Measurements from ENCODE around the gene NKIRAS1.

The NKIRAS1 gene

DNA sequence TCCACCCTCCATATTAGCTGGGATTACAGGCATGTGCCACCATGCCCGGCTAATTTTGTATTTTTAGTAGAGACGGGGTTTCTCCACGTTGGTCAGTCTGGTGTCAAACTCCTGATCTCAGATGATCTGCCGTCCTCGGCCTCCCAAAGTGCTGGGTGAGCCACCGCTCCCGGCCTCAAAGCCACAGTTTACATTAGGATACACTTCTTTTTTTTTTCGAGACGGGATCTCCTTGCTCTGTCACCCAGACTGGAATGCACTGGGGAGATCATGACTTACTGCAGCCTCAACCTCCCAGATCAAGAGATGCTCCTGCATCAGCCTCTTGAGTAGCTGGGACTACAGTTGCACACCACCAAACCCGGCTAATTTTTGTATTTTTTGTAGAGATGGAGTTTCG is 25.8 kb upstream of the NKIRAS1 start:
- Histone ChIP-seq H3K27ac (no peak overlapping the region), H3K4me3 (no peak overlapping the region)

DNA sequence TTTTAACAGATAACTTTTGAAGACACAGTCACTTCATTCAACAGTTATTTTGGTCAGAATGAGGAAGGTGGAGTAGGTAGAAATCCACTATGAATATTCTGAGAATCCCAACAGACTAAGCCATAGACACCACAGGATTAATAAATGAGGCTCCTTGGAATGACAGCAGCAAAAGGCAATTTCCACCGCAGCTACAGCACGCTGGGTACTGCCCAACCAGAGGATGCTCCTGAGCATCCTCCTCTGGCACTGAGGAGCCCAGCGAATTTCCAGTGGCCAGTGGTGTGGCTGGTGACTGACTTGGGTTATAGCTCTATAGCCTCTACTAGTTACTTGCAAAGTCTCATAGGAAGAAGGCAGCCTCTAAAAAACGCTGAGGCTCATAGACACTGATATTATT is 24.6 kb upstream of the NKIRAS1 start:
- Histone ChIP-seq H3K4me3 (no peak overlapping the region), H3K27ac (no peak overlapping the region)

DNA sequence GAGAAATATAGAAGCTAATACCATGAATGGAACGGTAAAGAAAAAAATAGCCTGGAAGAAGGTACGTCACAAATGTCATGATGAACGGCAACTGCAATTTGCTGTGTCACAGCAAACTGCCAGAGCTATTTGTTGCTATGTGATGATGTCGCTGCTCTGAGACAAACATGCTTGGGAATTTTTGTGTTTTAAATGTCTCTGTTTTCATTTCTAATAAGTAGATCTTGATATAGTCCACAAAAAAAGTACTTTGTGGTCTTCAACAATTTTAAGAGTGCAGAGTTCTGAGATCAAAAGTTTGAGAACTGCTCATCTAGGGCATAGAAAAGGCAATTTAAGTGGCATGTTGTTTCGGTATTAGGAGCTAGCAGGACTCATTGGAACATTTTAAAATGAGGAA is 24.0 kb upstream of the NKIRAS1 start:
- Histone ChIP-seq H3K27ac (no peak overlapping the region), H3K4me3 (no peak overlapping the region)

DNA sequence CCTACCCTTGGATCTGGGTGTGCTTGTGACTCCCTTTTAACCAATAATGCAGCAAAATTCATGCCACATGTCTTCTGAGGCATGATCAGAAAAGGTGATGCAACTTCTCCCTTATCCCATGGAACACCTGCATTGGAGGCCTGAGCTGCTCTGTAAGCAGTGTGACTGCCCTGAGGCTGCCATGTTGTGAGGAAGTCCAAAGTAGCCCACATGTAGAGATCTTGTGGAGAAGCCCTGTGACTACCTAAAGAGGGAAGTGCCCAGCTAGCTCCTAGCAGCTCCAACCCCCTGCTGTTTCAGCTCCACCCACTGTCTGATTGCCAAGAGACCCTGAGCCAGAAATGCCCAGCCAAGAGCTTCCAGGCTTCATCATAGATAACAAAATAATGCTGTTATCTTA is 21.9 kb upstream of the NKIRAS1 start:
- H3K4me3 ChIP-seq: no peak overlapping the region
- H3K27ac ChIP-seq: no peak overlapping the region

DNA sequence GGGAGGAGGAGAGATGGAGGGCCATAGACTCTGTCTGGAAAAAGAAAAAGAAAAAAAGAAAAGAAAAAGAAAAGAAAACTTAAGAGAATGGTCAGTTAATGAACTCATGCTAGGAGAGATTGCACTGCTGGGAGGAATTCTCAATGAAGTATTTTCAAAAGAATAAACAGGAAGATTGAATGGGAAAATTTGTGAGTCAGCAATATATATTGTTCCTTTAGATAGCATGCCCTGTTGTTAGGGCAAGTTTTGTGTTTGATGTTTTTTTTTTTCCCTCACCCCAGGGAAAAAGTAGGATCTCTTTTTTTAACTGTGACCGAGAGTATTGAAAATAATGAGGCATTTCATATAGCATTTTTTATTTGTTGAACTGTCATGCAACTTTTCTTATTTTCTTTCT is 20.5 kb upstream of the NKIRAS1 start:
- Histone ChIP-seq H3K4me3 (no peak overlapping the region), H3K27ac (no peak overlapping the region)

DNA sequence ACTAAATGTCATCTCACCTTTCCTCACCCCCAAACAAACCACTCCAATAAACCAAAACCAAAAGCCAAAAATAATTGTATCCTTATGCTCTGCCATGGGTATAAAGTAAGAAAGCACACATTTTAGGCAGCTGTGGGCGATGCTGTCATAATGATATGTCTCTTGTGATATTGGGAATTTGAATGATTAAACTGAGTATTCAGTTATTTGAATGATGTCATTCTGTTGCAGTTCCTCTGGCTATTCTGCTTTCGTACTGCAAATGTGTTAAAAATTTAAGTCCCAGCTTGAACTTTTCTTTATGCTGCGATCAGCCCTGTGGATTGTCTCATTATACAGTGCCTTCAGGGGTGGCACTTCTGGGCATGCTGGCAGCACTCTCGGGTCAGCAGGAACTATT is 17.5 kb upstream of the NKIRAS1 start:
- Histone ChIP-seq H3K27ac (no peak overlapping the region), H3K4me3 (no peak overlapping the region)

DNA sequence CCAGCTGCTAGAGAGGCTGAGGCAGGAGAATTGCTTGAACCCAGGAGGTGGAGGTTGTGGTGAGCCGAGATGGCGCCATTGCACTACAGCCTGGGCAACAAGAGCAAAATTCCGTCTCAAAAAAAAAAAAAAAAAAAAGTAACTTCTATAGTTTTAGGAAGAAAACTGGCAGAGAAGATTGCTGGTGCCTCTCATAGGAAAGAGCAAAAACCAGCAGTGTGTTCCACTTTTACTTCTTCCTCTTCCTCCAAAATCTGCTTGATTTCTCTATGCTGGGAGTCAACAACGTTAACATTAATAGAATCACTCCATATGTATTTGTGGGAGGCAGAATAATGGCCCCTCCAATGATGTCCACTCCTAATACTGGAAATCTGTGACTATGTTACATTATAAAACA is 15.8 kb upstream of the NKIRAS1 start:
- Histone ChIP-seq H3K4me3 (no peak overlapping the region), H3K27ac (no peak overlapping the region)

DNA sequence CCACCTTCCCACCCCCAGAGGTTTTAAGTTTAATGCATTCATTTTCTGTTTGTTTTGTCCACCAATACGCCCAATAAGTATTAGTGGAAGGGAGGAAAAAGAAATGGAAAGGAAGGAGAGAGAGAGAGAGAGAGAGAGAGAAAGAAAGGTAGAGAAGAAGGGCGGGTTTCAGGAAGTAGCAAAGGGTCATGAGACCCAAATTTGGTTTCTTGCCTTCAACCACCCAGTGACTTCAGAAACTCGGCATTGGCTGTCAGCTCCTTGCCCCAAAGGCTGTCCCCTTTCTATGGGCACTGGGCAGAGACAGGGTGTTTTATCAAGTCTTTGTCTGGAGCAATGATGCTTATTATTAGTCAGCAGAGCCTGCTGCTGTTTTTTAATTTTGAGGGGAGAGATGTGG is 14.8 kb upstream of the NKIRAS1 start:
- no peak overlapping the region for H3K4me3 ChIP-seq
- no peak overlapping the region for H3K27ac ChIP-seq

DNA sequence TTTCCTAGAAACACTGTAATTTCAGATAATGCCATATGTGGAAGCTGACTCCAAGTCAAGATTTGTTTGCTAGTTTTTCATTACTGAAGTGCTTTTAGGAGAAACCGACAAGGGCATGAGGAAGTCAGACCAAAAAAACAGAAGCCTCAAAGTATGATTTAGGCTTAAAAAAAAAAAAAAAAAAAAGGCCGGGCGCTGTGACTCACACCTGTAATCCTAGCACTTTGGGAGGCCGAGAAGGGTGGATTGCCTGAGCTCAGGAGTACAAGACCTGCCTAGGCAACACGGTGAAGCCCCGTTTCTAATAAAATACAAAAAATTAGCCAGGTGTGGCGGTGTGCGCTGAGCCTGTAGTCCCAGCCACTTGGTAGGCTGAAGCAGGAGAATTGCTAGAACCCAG is 11.7 kb upstream of the NKIRAS1 start:
- H3K4me3 ChIP-seq: no peak overlapping the region
- H3K27ac ChIP-seq: no peak overlapping the region

DNA sequence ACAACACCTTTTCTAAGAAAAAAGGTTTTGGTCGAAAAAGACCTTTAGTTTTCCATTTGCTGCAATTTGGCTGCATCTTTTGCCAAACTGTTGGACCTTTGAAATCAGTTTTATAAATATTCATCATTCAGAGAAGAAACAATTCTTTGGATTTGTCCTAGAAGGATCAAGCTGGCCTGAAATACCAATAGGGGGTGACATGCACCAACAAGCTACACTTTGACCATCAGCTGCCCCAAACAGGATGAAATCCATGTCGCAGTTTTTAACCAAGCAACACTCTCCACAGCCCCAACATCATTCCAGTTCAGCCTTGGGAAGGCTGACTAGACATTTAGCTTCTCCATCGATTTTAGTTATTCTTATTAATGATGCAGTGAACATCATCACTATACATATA is 9.9 kb upstream of the NKIRAS1 start:
- Histone ChIP-seq H3K27ac (no peak overlapping the region), H3K4me3 (no peak overlapping the region)

DNA sequence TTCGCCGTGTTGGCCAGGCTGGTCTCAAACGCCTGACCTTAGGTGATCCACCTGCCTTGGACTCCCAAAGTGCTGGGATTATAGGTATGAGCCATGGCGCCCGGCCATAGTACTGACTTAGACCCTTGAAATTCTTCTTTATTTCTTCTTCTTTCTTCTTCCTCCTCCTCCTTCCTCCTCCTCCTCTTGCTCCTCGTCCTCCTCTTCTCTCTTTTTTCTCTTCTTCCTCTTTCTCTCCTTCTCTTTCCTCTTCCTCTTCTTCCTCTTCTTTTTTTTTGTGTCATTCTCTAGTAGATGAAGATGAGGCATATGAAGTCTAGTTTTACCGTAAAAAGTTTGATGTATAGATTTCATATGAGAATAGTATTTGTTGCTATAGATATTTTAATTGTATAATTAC is 9.5 kb upstream of the NKIRAS1 start:
- no peak overlapping the region for H3K4me3 ChIP-seq
- no peak overlapping the region for H3K27ac ChIP-seq

DNA sequence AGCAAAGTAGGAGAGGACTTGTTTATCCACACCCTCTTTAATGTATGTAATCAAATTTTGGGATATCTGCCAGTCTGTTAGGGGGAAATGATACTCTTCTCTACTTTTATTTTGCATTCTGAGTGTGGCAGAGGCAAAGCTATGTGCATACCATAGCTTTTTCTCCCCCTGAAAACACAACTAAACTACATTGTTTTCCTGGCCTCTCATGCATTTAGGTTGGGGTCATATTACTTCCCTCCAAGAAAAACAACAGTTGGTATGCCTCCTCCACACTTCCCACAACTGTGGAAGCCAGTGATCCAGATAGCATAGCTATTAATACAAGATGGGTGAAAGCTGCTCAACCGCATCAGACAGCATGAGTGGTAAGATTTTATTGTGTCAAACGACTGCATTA is 7.0 kb upstream of the NKIRAS1 start:
- Histone ChIP-seq H3K27ac (no peak overlapping the region), H3K4me3 (no peak overlapping the region)

DNA sequence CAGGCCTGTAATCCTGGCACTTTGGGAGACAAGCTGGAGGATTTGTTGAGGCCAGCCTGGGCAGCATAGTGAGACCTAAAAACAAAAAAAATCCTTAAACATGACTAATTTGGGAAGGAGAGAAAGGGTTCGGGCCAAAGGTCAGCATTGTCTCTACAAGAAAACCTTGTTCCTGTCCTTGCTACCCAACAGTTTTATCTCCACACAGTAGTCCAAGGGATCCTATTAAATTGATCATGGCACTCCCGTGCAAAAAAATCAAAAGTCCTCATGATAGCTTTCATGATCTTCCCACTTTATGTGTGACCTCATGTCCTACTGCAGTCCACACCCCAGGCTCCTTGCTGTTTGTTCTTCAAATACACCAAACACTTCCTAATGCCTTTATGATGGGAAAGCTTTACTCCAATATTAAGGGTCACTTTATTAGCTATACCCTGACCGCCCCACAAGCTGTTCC is 4.3 kb upstream of the NKIRAS1 start:
- no peak overlapping the region for H3K4me3 ChIP-seq
- no peak overlapping the region for H3K27ac ChIP-seq

DNA sequence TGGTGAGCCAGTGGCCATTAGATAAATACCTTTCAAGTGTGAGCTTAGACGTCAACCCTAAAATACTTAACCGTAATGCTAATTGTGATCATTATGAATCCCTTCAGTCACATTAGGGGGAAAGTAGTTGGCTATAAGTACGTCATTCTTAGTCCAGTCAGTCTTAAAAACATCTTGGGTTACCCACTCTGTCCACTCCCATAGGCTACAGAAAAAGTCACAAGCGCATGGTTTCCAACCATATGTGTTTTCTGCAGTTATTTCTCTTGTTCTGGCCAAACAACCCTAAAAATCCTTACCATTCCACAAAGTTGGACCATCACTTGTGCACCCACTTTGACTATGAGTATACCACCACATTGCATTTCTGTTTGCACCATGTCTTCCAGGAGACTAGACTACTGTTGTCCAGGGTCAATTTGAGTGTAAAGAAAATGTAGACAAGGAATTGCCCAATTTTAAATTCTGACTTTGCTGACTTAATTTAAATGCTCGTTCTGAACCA is 3.4 kb upstream of the NKIRAS1 start:
- Histone ChIP-seq H3K4me3 (no peak overlapping the region), H3K27ac (no peak overlapping the region)

DNA sequence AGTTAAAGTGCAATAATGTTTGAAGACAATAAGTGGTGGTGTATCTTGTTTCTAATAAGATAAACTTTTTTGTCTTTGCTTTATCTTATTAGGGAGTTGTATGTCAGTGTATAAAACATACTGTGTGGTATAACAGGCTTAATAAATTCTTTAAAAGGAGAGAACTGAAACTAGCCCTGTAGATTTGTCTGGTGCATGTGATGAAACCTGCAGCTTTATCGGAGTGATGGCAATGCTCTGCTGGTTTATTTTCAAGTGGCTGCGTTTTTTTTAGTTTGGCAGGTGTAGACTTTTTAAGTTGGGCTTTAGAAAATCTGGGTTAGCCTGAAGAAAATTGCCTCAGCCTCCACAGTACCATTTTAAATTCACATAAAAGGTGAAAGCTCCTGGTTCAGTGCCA is 2.8 kb upstream of the NKIRAS1 start:
- Histone ChIP-seq H3K4me3 (no peak overlapping the region), H3K27ac (no peak overlapping the region)

DNA sequence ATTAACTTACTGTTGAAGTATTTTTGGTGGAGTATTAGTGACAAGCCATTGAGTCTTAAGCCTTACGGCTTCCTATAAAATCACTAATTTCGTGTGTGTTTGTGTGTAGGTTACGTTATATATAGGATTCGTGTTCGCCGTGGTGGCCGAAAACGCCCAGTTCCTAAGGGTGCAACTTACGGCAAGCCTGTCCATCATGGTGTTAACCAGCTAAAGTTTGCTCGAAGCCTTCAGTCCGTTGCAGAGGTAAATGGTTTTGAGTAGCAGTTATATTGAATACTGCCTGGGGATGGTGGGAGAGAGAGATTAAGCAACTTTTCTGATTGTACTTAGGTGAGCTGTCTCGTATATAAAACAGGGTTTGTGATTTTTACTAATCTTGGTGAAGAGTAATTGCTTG is 1.5 kb upstream of the NKIRAS1 start:
- peak overlapping the region in 10 of 21 experiments; percentile 87 to 97 (median 94) for H3K27ac ChIP-seq

DNA sequence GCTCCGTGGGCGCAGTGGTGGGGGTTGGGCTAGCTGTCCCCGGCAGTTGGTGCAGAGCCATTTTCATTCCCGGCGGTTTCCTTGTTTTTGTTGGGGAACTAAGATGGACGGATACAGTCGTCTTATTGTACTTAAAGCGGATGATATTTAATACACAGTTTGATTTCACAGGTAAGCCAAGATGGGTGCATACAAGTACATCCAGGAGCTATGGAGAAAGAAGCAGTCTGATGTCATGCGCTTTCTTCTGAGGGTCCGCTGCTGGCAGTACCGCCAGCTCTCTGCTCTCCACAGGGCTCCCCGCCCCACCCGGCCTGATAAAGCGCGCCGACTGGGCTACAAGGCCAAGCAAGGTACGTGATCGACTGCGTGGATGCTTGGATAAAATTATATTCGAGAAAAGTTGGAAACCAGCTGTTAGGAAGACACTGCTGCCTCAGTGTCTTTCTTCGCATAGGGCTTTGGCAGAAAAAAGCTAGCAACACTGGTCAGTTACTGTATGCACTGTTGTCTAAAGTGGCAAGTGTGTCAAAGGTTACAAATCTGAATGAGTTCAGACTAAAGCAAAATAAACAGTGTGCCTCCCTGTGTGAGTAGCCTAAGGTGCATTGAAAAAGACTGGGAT is 1.0 kb upstream of the NKIRAS1 start:
- H3K27ac ChIP-seq: peak overlapping the region; percentile 80 to 97 (median 94)
- peak overlapping the region; percentile 64 to 98 (median 90) for H3K4me3 ChIP-seq

More for the DNA sequence above, 1.5 kb upstream of the NKIRAS1 start:
- H3K4me3 ChIP-seq: peak overlapping the region; percentile 64 to 98 (median 90)

DNA sequence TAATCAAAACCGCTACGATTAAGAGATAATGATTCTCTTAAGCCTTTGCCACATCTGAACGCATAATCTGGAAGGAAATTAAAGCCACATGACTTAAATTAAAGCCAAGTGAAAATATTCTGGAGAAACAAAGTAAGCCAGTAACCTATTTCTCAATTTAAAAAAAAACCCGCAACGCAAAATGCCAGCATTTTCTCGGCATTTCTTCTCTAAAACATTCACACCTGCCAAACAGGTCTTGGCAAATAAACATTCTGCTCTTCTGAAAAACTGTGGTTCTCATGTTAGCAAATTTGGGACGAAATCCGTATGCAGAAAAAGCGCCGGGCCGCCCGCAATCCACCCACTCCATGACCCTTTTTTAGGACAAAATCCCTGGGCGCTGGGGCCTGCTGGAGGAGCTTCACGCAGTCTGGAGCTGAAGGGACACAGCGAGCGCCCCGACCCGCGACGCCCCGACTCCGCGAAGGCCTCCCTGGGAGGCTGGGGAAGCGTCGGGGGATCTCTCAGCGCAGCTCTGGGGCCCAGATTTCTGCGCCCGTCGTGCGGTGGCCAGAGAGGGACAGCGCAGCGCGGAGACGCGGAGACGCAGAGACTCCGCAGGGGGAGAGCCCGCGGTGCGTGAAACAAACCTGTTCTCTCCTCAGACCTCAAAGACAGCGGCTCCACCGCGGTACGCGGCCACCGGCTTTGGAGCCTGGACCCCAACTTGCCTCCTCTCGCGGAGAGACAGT is 471 bp downstream of the NKIRAS1 start:
- H3K27ac ChIP-seq: peak overlapping the region in 20 of 21 experiments; percentile 29 to 97 (median 90)
- peak overlapping the region; percentile 64 to 98 (median 90) for H3K4me3 ChIP-seq

DNA sequence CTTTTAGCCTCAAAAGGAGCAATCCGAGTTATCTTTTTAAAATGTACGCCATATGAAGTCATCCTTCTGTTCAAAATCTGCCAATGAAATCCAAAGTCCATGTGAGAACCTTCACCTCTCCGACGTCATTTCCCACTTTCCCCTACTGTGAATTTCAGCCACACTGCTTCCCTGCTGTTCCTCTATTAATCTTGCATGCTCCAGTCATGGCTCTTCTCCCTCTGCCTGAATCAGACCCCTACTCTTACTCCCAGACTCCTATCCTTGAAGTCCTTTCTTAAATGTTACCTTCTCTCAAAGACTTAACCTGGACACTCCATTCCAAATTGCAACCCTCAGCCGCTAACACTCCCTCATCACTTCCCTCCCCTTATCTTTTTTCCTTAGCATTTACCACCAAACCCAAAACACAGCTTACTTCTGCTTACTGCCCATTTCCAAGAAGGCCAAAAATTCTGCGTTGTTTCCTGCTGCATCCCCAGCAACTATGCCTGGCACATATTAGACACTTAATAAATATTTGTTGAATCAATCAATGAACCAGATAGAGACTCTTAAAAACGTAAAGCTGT is 1.2 kb downstream of the NKIRAS1 start:
- peak overlapping the region in 3 of 21 experiments; percentile 84 to 87 (median 85) for H3K27ac ChIP-seq
- H3K4me3 ChIP-seq: peak overlapping the region in 5 of 7 experiments; percentile 64 to 92 (median 88)

DNA sequence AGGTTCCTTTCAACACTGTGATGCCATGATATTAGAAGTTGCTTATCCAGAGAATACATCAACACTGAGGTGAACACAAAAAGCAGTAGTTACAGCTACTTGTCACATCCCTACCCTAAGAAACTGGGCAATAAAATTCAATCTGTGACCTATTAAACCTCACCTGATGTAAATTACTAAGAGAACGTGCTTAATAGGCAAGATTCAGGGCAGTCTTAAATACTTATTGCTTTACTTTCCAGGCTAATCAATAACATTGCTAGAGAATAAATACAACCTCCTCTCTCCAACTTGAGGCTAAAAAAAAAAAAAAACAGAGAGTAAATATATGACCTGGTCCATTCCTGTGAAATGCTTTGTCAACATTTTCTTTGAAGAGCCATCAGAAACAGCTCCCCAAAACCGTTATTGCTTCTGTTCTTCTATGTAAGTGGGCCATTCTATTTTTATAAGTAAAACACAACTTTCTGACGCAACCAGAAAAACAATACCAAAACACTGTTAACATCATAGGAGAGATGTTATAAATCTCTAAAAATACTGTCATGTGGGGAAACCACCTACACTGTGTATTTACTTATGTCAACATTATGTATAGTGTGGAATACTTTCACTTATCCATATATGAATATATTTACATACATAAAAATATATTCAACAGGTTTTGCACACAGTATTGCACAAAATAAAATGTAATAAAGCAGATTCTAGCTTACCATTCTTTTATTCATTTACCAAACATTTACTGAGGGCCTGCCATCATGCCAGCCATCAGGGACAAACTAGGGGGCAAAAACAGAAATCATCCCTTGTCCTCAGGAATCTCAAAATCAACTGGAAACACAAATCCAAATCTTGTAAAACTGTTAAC is 2.7 kb downstream of the NKIRAS1 start:
- no peak overlapping the region for H3K4me3 ChIP-seq
- no peak overlapping the region for H3K27ac ChIP-seq

Data from skin epidermis (tissue), 12 donors.